H1 (cell line): ENCODE results near the gene LRRK1.

Source experiments
- CTCF ChIP-seq, 3 experiments: IDR thresholded peaks; 1 replicate in 2 of 3; 2 replicates in 1 of 3; pipeline versions ENCODE4 v1.5.1 to v1.6.1; 2011; ENCODE audit warnings: low read length in 3 of 3, mild to moderate bottlenecking in 3 of 3, inconsistent platforms in 2 of 3, low read depth in 1 of 3, moderate library complexity in 1 of 3; ENCODE audit not compliant: insufficient read depth in 1 of 3; ENCODE audit errors: control extremely low read depth in 1 of 3
- EZH2 ChIP-seq: fragments of 200-600 bp; sonication (generic); IDR thresholded peaks from 2 replicates; pipeline ENCODE4 v1.7.1; 2012; ENCODE audit warnings: low read depth, mild to moderate bottlenecking, moderate library complexity, low read length, inconsistent platforms; ENCODE audit not compliant: severe bottlenecking

GRCh38 chr15:101003706-101004105 lies 84.5 kb downstream of the LRRK1 start:
- TF ChIP-seq CTCF (IDR thresholded peaks at IDR 0.05; ENCODE audit: control extremely low read depth in 1 of 3, insufficient read depth in 1 of 3, low read depth in 1 of 3, low read length in 3 of 3), result no peak
- TF ChIP-seq EZH2, result no peak
